Astrocyte (in vitro differentiated cells and primary cell): ENCODE results near the gene IPCEF1. TPM values are rescaled to one million over a fixed set of nuclear protein-coding genes. Genes with fewer than 3 reads are reported as not detected.

ENCODE experiments used
- DNase-seq: peaks from one replicate; pipeline ENCODE4 v3.0.0-alpha.2; 2010; ENCODE audit warnings: low read depth
- FAIRE-seq: peaks from 2 replicates; lab custom pipeline; 2011; peaks lifted over from hg19 to GRCh38; lab: Jason Lieb, UNC
- H2AFZ ChIP-seq: 2 replicates; pipeline ENCODE4 v1.6.0; 2012; ENCODE audit warnings: low read depth, low read length, inconsistent platforms
- H3K27ac ChIP-seq: 2 replicates; pipeline ENCODE4 v1.5.1; 2011; ENCODE audit warnings: low read depth, low read length, inconsistent platforms
- H3K27me3 ChIP-seq: 2 replicates; pipeline ENCODE4 v1.6.0; 2011; ENCODE audit warnings: low read length, inconsistent platforms; ENCODE audit not compliant: insufficient read depth
- H3K36me3 ChIP-seq: 2 replicates; pipeline ENCODE4 v1.5.1; 2011; ENCODE audit warnings: low read length, inconsistent platforms; ENCODE audit not compliant: insufficient read depth
- H3K4me1 ChIP-seq: 2 replicates; pipeline ENCODE4 v1.5.1; 2011; ENCODE audit warnings: low read length, inconsistent platforms; ENCODE audit not compliant: insufficient read depth
- H3K4me2 ChIP-seq: 2 replicates; pipeline ENCODE4 v1.6.0; 2012; ENCODE audit warnings: low read length, inconsistent platforms
- H3K4me3 ChIP-seq: 2 replicates; pipeline ENCODE4 v1.5.1; 2011; ENCODE audit warnings: low read depth, mild to moderate bottlenecking, low read length, inconsistent platforms; ENCODE audit not compliant: insufficient read depth
- H3K79me2 ChIP-seq: 2 replicates; pipeline ENCODE4 v1.6.0; 2012; ENCODE audit warnings: mild to moderate bottlenecking, low read length, inconsistent platforms; ENCODE audit not compliant: insufficient read depth
- H3K9ac ChIP-seq: 2 replicates; pipeline ENCODE4 v1.6.0; 2012; ENCODE audit warnings: mild to moderate bottlenecking, low read length, inconsistent platforms
- H3K9me3 ChIP-seq: 2 replicates; pipeline ENCODE4 v1.5.1; 2012; ENCODE audit warnings: low read depth, mild to moderate bottlenecking, low read length, inconsistent platforms; ENCODE audit not compliant: insufficient read depth
- H4K20me1 ChIP-seq: 2 replicates; pipeline ENCODE4 v1.6.0; 2012; ENCODE audit warnings: low read length, inconsistent platforms; ENCODE audit not compliant: insufficient read depth
- H3K27ac Mint-ChIP-seq: one replicate; pipeline ENCODE4 v1.8.0; 2021; ENCODE audit warnings: mild to moderate bottlenecking, mixed read lengths; ENCODE audit not compliant: unreplicated experiment
- H3K27me3 Mint-ChIP-seq: one replicate; pipeline ENCODE4 v1.8.0; 2021; ENCODE audit warnings: low read depth, mixed read lengths; ENCODE audit not compliant: unreplicated experiment
- H3K36me3 Mint-ChIP-seq: one replicate; pipeline ENCODE4 v1.8.0; 2021; ENCODE audit warnings: low read depth, mixed read lengths; ENCODE audit not compliant: unreplicated experiment
- H3K4me1 Mint-ChIP-seq: one replicate; pipeline ENCODE4 v1.8.0; 2021; ENCODE audit warnings: low read depth, mixed read lengths; ENCODE audit not compliant: unreplicated experiment
- H3K4me3 Mint-ChIP-seq: one replicate; pipeline ENCODE4 v1.8.0; 2021; ENCODE audit warnings: mild to moderate bottlenecking, moderate library complexity, mixed read lengths; ENCODE audit not compliant: unreplicated experiment
- H3K9me3 Mint-ChIP-seq: one replicate; pipeline ENCODE4 v1.8.0; 2021; ENCODE audit warnings: mild to moderate bottlenecking, mixed read lengths; ENCODE audit not compliant: unreplicated experiment
- CTCF ChIP-seq: IDR thresholded peaks from 2 replicates; pipeline ENCODE4 v1.5.1; 2011; ENCODE audit warnings: low read depth, mild to moderate bottlenecking, inconsistent platforms, low read length, moderate library complexity; ENCODE audit not compliant: insufficient read depth
- EZH2 ChIP-seq: IDR thresholded peaks from 2 replicates; pipeline ENCODE4 v1.6.1; 2012; ENCODE audit warnings: mild to moderate bottlenecking, low read length, inconsistent platforms; ENCODE audit not compliant: insufficient read depth
- total RNA-seq: library from RNA; stranded (reverse); gene quantifications from 2 replicates; pipeline ENCODE4 v1.2.1, GENCODE V29; 2021

IPCEF1 gene
- total RNA-seq, 1 donor from 2014 or later = 0.16 TPM

- H3K27ac ChIP-seq = no peak overlapping the region
- H3K36me3 Mint-ChIP-seq = peaks cover 2% of the 10 kb centered on the region
- H2AFZ ChIP-seq = no peak overlapping the region
- H3K9me3 ChIP-seq = no peaks in the 10 kb centered on the region
- no peaks in the 10 kb centered on the region for H4K20me1 ChIP-seq
- no peaks in the 10 kb centered on the region for H3K79me2 ChIP-seq
- H3K27me3 ChIP-seq = no peaks in the 10 kb centered on the region
- H3K36me3 ChIP-seq = no peaks in the 10 kb centered on the region
- H3K9me3 Mint-ChIP-seq = no peaks in the 10 kb centered on the region
- no peak overlapping the region for H3K4me2 ChIP-seq
- no peak overlapping the region for H3K4me3 Mint-ChIP-seq
- H3K27ac Mint-ChIP-seq = no peak overlapping the region
- H3K27me3 Mint-ChIP-seq = no peaks in the 10 kb centered on the region
- DNase-seq = no peak
- peaks cover 7% of the 10 kb centered on the region for H3K4me1 Mint-ChIP-seq
- no peaks in the 10 kb centered on the region for H3K4me1 ChIP-seq
- TF ChIP-seq CTCF = no peak
- TF ChIP-seq EZH2 = no peak
- H3K4me3 ChIP-seq = no peak overlapping the region
- no peak for FAIRE-seq
- no peak overlapping the region for H3K9ac ChIP-seq
Measured at GRCh38 chr6:154377726-154378125, 21.1 kb upstream of the IPCEF1 start.

DNA sequence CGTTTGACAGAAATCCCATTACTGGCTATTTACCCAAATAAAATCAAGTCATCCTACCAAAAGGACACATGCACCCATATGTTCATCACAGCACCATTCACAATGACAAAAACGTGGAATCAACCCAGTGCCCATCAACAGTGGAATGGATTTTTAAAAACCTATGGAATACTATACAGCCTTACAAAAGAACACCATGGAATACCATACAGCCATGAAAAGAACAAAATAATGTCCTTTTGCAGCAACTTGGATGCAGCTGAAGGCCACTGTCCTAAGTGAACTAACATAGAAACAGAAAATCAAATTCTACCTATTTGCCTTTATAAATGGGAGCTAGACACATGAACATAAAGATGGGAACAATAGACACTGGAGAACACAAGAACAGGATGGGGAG is 17.4 kb upstream of the IPCEF1 start:
- no peak overlapping the region for H3K4me2 ChIP-seq
- no peaks in the 10 kb centered on the region for H3K9me3 ChIP-seq
- Mint-ChIP-seq H3K36me3 (no peaks in the 10 kb centered on the region), H3K4me3 (no peak overlapping the region), H3K9me3 (no peaks in the 10 kb centered on the region), H3K27me3 (no peaks in the 10 kb centered on the region), H3K4me1 (peaks cover 7% of the 10 kb centered on the region), H3K27ac (no peak overlapping the region)
- H3K9ac ChIP-seq = no peak overlapping the region
- no peaks in the 10 kb centered on the region for H3K4me1 ChIP-seq
- no peaks in the 10 kb centered on the region for H3K36me3 ChIP-seq
- no peaks in the 10 kb centered on the region for H4K20me1 ChIP-seq
- H3K27ac ChIP-seq = no peak overlapping the region
- H3K79me2 ChIP-seq = no peaks in the 10 kb centered on the region
- H3K4me3 ChIP-seq = no peak overlapping the region
- no peaks in the 10 kb centered on the region for H3K27me3 ChIP-seq
- FAIRE-seq (no peak), DNase-seq (no peak)
- TF ChIP-seq EZH2 = no peak
- no peak for TF ChIP-seq CTCF
- H2AFZ ChIP-seq = no peak overlapping the region

DNA sequence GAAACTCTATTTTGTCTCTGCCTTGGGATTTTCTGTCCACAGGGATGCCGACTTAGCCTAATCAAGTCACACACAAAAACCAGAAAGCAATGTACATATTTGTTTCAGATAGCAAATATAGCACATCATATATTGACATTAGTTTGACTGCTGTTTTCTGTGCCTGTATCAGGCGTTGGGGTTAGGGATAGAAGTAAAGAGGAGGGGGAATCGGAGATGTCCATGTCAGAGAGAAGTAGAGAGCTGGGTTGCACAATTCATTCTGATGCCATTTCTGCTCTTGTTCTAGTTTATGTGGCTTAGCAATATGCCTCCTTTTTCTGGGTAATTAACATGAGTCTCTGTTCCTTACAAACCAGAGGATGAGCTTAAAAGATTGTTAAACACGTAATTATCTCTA is 14.7 kb upstream of the IPCEF1 start:
- Mint-ChIP-seq H3K27ac (no peak overlapping the region), H3K36me3 (no peaks in the 10 kb centered on the region), H3K4me3 (no peak overlapping the region), H3K4me1 (no peaks in the 10 kb centered on the region), H3K9me3 (no peaks in the 10 kb centered on the region), H3K27me3 (no peaks in the 10 kb centered on the region)
- Histone ChIP-seq H3K36me3 (no peaks in the 10 kb centered on the region), H3K4me2 (no peak overlapping the region), H3K27me3 (no peaks in the 10 kb centered on the region), H3K9ac (no peak overlapping the region), H3K27ac (no peak overlapping the region), H2AFZ (no peak overlapping the region), H3K9me3 (no peaks in the 10 kb centered on the region), H3K79me2 (no peaks in the 10 kb centered on the region), H3K4me1 (no peaks in the 10 kb centered on the region), H4K20me1 (no peaks in the 10 kb centered on the region), H3K4me3 (no peak overlapping the region)
- DNase-seq = no peak
- TF ChIP-seq CTCF = no peak
- TF ChIP-seq EZH2 = no peak
- no peak for FAIRE-seq
